ENCODE measurements around the gene SLC44A5.
"Not testable (repeated sequence)": the region's sequence is repeated elsewhere in the genome, so short reads cannot be mapped to it uniquely, and the experiment has no call there.

SLC44A5 gene

DNA sequence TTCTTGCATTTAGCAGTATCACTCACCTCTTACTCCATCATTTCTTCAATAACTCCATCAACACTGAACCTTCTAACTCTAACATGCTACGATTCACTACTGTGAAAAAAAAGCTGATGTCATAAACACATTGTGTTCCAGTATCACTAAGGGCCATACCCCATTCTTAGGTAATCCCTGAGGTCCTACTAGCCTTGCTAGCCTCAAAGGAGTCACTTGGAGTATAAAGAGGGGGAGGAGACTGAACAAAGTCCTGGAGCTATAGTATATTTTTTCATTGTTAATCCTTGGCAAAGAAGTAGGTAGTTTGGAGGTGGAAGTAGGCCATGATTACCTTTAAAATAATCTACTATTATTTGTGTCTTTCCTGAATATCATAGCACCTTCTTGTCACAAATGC, at the start of gene SLC44A5:
Gene SLC44A5, minus strand, starts transcription at position 101 of the 400 bp plus-strand sequence. CDS start 69,667 bp downstream, outside the sequence.
- no peak for DNase-seq

DNA sequence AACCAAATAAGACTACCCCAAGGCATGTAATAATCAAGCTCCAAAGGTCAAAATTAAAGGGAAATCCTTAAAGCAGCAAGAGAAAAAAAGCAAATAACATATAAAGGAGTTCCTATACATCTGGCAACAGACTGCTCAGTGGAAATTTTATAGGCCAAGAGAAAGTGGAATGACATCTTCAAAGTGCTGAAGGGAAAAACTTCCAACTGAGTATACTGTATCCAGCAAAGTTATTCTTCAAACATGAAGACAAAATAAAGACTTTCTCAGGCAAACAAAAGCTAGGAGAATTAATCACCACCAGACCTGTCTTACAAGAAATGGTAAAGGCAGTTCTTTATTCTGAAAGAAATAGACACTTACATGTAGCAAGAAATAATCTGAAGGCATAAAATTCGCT, 45.0 kb upstream of the SLC44A5 start:
- no peak for DNase-seq

DNA sequence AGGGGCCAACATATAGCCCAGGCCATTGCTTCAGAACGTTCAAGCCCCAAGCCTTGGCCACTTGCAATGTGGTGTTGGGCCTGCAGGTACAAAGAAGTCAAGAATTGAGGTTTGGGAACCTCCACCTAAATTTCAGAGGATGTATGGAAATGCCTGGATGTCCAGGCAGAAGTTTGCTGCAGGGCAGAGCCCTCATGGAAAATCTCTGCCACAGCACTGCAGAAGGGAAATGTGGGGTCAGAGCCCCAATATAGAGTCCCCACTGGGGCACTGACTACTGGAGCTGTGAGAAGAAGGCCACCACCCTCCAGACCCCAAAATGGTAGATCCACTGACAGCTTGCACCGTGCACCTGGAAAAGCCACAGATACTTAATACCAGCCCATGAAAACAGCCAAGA, 36.3 kb upstream of the SLC44A5 start:
- not testable (repeated sequence) for DNase-seq

DNA sequence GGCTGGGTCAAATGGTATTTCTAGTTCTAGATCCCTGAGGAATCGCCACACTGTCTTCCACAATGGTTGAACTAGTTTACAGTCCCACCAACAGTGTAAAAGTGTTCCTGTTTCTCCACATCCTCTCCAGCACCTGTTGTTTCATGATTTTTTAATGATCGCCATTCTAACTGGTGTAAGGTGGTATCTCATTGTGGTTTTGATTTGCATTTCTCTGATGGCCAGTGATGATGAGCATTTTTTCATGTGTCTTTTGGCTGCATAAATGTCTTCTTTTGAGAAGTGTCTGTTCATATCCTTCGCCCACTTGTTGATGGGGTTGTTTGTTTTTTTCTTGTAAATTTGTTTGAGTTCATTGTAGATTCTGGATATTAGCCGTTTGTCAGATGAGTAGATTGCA, 34.2 kb upstream of the SLC44A5 start:
- DNase-seq: not testable (repeated sequence)

DNA sequence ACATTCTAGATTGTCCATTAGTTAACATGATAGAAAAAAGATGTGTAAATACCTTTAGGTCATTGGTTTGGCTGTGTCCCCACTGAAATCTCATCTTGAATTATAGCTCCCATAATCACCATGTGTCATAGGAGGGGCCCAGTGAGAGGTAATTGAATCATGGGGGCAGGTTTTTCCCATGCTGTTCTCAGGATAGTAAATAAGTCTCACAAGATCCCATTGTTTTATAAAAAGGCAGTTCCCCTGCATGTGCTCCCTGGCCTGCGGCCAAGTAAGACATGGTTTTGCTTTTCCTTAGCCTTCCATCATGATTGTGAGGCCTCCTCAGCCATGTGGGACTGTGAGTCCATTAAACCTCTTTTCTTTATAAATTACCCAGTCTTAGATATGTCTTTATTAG, 32.5 kb upstream of the SLC44A5 start:
- DNase-seq: no peak

- DNase-seq: no peak
These were observed 30.4 kb upstream of the SLC44A5 start for GRCh38 chr1:75641325-75641724.

- DNase-seq: no peak
These were observed 29.2 kb upstream of the SLC44A5 start for GRCh38 chr1:75640137-75640536.

GRCh38 chr1:75632350-75632949, 21.5 kb upstream of the SLC44A5 start:
- peak; percentile 62 for DNase-seq

GRCh38 chr1:75630998-75631397, 20.1 kb upstream of the SLC44A5 start:
- DNase-seq: no peak

- DNase-seq: no peak
These were observed 19.2 kb upstream of the SLC44A5 start for GRCh38 chr1:75630004-75630594.

- DNase-seq: no peak
These were observed 14.9 kb upstream of the SLC44A5 start for GRCh38 chr1:75625795-75626194.

- no peak for DNase-seq
These were observed 7.5 kb upstream of the SLC44A5 start for GRCh38 chr1:75618382-75618781.

GRCh38 chr1:75616436-75617433, 5.8 kb upstream of the SLC44A5 start:
- DNase-seq: peak; percentile 49

DNA sequence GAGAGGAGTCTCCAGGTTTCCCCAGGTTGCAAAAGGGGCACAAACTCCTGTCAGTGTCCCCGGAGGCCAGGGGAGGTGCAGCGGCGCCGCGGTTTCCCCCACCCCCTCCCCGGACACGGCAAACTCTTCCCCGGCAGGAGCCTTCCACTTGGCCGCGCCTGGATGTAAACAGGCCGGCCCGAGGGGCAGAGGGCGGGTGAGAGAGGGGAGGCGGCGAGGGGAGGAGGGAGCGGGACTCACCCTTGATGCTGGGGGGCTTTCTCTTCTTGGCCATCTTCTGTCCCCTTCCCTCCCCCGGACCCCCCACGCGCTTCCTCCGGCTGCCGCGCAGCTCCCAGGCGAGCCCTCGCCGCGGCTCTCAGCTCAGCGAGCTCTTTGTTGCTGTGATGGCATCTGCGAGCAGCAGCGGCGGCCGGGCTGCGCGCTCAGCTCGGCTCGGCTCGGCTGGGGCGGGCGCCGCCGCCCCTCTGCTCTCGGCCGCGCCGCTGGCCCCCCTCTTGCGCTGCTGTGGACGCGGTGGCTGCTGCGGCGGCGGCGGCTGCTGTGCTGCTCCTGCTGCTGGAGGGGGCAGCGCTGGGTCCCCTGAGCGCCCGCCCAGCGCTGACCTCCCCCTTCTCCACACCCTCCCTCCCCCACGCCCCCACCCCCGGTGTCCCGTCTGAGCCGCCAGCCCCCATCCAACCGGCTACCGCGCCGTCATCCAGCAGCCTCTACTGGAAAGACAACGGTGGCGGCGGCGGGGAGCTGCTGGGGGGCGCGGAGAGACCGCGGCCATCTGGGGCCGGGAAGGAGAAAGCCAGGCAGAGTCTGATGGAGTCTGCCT, 4.9 kb upstream of the SLC44A5 start:
- peak; percentile 25 for DNase-seq

DNA sequence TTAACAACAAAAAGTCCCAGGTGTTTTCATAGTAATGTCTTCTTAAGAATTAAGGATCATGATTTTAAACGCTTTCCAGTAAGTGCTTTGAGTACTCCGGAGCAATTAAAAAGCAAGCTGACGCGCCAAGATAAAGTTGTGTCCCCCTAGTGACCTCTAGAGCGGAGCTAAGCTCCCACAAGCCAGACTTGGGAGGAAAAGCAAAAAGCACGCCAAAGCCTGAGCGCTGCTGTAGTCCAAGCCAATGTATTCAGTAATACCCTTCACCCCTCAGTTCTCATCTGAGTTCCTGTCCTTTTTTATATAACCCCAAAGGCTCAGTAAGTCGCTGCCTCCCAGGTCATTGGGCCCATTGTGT, 3.5 kb upstream of the SLC44A5 start:
- DNase-seq: no peak

- no peak for DNase-seq
These were observed 3.0 kb upstream of the SLC44A5 start for GRCh38 chr1:75613916-75614315.

GRCh38 chr1:75612976-75613375, 2.1 kb upstream of the SLC44A5 start:
- DNase-seq: no peak

DNA sequence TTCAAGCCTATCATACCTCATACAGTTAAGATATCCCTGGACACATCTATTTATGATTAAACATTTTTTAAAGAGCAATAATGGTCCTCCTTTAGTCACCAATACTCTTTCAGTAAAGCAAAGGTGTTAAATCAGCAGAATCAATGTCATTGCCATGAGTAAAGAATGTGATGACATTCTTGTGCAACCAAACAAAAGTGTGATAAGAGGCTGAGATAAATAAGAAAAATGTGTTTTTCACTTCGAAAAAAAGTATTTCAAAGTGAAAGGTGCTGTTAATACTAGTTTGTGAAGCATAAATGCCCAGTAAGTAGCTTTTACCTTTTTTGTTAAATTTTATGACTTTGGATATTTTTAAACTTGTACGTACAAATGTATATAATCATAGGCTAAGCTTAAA, 8.4 kb downstream of the SLC44A5 start:
- DNase-seq: no peak

DNA sequence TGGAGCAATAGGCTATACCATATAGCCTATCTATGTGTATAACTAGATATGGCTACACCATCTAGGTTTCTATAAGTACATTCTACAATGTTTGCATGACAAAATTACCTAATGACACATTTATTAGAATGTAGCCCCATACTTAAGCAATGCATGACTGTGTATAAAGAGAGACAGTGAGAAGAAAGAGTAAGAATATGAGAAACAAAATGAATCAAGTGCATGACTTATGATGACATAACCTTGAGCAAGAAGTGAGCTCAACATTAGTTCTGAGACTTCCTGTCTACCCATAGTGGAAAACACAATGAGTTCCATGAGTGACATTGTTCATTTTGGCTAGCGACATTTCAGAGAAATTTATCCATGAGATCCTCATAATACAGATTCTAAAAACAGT, 10.1 kb downstream of the SLC44A5 start:
- DNase-seq: peak; percentile 46

- DNase-seq: no peak
These were observed 16.6 kb downstream of the SLC44A5 start for GRCh38 chr1:75594327-75594726.

GRCh38 chr1:75593457-75593856, 17.5 kb downstream of the SLC44A5 start:
- DNase-seq: not testable (repeated sequence)

- no peak for DNase-seq
These were observed 21.3 kb downstream of the SLC44A5 start for GRCh38 chr1:75589637-75590036.
